IPS DF 19.7 (cell line): ENCODE measurements around the gene OLIG3.

ENCODE experiments used
- DNase-seq: peaks from one replicate; pipeline ENCODE4 v3.0.0-alpha.2; 2013; ENCODE audit warnings: low read depth, low spot score

The OLIG3 gene

DNA sequence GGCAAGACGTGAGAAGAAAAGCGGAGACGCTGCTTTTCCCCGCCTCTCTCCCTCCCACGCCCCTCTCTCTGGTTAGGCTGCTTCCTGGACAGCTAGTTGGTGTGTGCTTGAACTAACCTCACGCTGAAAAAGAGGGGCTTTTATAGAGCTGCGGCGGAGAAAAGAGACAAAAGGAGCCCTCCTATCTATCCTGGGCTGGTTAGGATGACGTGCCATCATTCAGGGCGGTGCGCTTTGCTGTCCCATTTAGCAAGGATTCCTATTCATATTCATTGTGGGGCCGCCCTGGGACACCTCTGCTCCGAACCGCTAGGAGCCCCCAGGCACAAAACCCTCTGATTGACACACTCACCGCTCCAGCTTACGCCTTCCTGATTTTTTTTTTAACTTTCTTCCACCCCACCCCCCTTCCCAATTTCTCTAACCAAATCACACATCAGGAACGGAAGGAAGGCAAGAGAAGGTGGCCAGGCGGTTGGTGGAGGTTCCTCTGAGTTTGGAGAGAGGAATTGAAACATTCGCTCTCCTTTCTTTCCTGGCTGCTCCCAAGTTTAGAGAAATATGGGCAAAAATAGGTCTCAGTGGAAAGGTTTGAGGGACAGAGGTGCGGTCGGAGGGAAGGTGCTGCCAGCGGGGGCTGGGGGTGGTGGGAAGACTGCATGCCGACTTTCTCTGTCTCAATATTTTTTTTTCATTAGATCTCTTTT, at the start of gene OLIG3:
OLIG3 (minus strand) TSS at position 114 of the 707 bp plus-strand sequence. CDS start 224 bp downstream, outside the sequence.
- DNase-seq, result no peak

DNA sequence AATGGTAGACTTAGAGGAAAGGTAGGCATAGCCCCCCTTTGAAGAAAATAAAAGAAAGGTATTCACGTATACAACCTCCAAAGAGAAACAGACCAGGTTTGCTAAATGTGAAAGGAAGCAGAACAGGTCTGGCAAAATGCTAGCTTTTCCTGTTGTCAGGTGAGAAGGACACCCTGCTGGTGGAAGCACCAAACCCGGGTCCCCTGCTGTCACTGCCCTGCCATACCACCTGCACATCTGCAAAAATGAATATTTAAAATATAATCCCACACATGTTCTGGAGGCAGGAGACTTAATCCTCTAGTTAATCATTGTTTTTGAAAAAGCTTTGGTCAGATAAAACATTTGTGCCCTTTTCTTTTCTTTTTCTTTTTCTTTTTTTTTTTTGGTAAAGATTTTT, 48.9 kb upstream of the OLIG3 start:
- DNase-seq, result no peak

DNA sequence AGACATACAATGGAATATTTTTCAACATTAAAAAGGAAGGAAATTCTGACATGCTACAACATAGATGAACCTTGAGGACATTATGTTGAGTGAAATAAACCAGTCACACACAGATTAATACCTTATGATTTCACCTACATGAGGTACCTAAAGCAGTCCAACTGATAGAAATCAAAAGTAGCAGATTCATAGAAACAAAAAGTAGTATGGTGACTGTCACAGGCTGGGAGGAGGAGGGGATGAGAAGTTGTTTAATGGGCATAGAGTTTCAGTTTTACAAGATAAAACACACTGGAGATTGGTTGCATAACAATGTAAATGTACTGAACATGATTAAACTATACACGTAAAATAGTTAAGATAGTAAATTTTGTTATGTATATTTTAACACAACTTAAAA, 48.5 kb upstream of the OLIG3 start:
- DNase-seq, result no peak

DNA sequence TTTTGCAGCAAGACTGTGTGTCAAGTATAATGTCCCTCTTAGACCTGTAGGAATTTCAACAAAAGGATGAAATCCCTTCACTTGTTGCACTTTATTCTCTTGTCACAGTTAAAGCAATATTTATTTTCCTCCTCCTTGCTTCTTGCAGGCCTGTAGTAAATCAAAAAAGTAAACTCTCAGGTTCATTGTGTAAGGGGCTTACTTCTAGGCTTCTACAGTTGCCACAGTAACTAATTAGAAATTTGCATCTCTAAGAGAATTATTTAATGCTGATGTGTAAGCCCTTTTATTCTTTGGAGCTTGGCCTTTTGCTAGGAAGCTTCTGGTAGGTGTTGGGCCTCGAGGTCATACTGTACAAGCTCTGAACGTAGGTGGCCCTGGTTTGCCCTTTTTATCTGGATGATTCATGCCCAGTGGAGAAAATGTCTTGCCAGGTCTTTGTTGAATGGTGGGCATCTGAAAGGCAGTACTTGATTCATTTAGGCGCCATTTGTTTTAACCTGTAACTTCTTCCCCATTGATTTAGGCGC, 47.4 kb upstream of the OLIG3 start:
- DNase-seq, result no peak

DNA sequence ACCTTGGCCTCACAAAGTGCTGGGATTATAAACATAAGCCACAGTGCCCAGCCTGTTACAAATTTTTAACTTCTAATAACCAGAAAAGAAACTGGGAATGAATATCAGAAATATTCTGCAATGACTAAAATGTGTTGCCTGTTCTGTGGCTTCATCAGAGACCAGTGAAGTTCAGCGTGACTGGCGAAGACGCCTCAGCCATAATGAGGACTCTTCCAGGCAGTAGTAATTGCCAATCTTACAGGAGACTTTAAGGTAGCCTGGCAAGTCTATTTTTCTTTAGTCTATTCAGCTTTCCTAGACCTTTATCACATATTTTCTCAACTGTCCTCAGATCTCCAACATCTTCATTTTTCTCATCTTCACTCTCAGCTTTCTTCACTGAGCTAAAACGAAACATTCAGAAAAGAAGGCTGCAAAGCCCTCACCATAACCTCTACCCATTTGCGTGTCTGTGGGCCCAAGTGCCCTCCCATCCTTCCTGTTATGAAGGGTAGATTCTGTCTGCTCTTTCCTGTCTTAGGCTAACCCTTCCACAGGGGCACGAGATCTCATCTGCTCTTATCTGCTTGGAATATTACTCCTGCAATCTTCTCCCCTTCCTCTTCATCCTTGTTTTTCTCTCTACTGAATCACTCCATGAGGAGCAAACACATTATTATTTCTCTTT, 42.0 kb upstream of the OLIG3 start:
- no peak for DNase-seq

DNA sequence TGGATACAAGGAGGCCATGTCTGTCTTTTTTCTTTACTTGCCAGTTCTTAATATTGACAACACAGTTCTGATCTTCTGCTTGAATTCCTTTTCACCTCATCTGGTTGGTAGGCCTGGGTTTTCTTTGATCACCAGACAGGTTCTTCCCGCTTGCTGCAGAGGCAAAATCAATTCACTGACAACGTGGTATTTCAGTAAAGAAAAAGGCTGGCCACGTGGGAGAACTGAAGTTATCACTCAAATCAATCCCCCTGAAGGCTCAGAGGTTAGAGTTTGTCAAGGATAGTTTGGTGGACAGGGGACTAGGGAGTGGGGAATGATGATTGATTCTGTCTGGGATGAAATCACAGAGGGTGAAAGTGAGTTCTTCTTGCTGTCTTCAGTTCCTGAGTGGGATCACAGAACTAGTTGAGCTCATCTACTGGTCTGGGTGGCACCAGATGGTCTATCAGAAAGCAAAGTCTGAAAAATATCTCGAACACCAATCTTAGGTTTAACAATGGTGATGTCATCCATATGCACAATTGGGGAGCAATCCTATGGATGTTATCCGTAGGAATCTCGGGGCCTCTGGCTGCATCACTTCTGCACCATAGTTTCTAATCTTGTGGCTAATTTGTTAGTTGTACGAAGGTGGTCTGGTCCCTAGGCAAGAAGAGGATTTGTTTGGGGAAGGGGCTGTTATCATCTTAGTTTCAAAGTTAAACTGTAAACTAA, 37.3 kb upstream of the OLIG3 start:
- DNase-seq, result no peak

DNA sequence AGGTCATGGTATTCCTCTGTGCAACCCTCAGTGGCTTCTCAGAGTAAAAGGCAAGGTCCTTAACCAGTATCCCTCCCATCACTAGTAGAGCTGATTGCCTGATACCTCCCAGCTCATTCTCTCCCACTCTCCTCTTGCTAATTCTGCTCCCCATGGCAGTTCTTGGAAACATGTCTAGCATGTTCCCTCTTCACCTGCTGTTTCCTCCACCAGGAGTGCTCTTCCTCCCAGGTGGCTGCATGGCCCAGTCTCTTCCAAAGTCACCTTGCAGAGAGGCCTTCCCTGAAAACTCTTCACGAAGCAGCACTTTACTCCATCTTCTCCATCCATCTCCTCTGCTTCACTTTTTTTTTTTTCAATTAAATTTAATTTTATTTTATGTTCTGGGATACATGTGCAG, 36.2 kb upstream of the OLIG3 start:
- DNase-seq, result no peak

DNA sequence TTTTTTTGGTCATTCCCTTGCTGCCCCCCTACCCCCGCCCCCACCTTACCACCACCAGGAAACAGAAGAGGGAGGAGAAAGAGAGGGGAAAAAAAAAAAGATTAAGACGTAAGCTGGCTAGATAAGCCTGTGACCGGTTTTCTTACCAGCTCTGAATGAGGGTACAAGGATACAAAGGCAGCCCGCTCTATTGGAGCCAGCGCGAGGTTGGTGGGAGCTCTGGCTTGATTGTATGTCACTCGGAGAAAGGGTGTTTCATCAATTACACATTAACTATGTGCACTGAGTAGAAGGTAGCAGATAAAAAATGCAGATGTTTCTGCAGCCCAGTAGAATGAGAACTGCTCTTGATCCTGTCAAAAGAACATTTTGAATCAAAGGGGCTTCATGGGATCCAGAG, 28.6 kb upstream of the OLIG3 start:
- DNase-seq, result no peak

DNA sequence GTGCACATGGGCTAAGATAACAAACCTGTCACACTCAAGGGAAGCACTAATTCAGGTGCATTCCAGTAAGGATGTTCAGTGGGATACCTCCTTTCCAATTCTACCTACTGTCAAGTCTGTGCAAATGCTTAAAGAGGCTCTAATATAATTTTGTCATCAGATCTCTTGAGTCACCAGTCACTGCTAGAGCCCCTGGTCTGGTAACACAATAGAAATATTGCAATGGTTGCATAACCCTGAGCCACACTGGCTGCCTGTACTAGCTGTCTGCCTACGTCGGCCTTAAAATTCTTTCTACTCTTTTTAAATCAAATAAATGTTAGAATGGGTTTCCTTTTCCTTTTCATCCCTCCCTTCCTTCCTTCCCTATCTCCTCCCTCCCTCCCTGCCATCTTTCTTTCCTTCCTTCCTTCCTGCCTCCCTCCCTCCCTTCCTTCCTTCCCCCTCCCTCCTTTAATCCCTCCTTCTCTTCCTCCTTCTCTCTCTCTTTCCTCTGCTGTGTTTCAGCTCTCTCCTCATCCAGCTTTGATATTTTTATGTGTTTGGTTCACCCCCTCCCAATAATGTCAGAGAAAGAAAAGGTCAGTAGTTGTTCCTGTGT, 28.1 kb upstream of the OLIG3 start:
- no peak for DNase-seq

DNA sequence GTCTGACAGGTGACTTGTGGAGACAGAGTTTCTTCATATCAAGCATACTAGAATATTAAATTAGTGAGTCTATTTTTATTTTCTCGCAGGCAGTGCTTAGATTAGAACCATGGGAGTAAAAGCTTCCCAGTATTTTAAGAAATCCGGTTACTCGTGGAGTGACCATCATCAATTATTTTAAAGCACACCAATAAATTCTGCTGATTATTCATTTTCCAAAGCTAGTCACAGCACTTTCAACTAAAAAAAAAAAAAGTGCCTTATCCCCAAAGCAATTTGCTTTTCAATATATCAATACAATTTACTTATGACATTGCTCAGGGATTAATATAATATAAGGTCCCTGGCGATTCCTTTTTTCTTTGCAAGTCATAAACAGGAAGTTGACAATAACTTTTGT, 26.3 kb upstream of the OLIG3 start:
- DNase-seq, result no peak

DNA sequence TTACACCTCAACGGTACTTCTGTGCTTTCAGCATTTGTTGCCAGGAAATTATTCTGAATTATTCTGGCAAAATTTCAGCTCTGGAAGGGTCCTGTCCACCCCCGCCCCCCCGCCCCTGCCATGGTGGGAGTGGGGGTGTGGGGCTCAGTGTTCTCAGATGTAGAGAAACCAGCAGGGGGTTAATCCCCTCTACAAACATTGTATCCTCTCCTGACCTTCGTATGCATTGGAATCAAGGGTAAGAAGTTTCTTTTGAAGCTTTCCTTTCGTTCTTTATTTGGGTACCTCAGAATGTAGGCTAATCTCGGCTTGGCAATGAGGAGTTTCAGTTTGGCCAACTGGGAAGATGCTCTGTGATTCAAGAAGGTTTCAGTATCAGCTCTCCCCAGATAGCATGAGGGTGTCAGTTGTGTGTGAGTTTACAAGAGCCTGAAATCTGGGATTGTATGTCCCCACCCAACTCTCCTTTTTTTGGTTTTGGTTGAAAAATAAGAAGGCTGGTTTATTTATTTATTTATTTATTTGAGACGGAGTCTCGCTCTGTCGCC, 25.5 kb upstream of the OLIG3 start:
- no peak for DNase-seq

DNA sequence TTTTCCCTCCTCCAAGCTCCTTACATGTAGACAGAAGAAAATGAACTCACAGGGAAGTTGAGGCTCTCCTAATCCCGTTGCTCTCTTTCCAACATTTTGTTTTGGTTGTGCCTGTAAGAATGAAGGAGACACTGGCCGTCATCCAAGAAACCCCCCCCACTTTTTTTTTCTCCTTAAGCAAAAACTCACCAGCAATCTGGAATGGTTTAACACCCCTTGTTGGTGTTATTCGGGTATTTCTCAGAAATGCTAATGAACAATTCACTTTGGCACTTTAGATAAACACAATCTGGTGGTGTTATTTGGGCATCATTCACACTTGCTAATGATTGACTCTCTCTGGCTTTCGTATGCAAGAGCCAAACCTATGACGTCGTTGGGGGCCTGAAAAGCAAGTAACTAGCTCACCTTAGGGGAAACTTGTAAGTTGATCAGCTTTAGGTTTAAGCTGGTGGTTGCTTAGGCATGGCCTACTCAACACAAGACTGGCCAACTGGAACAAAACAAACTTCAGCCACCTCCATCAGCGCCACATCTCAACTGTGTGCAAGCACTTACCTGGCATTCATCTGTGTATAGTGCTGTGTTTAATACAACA, 24.3 kb upstream of the OLIG3 start:
- no peak for DNase-seq

DNA sequence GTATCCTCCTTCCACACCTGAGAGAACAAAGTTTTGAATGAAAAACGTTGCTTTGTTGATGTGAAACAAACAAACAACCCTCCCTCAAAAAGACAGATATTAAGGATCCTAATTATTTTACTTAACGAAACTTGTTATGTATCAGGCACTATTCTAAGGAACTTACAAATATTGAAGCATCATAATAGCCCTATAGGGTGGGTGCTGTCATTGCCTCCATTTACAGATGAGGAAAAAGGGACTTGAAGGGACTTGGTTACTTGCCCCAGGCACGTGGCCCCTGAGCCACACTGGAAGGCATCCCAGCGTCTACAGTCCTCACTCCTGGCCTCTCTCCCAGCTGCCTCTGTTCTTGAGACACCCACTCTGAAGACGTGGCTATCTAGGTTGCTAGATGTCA, 20.2 kb upstream of the OLIG3 start:
- DNase-seq, result no peak

DNA sequence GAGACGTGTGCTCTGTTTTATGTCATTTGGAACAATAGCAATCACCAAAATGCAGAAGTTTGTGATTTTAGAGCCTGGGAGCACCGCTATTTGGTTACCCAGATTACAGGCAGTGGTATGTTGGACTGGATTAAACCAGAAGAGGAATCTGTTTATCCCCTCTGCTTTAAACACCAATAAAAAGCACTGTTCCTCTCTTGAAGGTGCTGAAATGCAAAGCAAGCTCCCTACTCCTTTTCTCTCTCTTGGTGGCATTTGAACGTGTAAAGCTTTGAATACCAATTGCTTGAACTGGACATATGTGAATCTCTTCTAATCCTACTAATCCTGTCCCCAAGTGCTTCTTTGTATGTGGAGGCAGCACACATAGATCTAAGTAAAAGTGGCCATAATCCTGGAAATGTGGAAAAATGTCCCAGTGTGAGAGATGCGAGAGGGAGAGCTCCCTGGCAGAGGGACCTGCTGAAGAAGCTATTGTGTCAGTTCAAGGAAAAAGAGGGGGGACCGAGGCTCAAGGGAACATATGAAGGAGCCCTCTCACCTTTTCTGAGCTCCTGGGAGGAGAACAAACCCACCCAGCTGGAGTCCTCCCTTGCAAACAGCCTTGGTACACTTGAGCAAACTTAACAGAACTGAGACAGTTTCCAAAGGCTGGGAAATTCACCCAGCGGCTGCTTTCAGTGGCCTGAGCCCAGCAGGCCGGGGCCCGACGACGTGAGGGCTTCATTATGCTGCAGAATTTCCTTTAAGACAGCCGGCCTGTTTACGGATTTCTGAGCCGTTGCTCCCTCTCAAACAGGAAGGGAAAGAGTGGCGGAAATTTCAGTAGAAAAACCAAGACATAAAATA, 18.8 kb upstream of the OLIG3 start:
- no peak for DNase-seq

DNA sequence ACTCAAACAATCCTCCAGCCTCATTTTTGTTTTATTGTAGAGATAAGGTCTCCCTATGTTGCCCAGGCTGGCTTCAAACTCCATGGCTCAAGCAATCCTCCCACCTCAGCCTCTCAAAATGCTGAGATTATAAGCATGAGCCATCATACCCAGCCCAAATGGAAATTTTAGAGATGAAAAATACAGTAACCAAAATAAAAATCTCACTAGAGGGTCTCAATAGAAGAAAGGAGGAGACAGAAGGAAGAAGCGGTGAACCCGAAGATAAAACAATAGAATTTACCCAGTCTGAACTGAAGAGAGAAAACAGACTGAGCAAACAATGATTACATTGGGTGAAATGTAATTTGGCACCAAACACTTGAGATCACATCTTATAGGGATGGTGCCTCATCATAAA, 16.7 kb upstream of the OLIG3 start:
- DNase-seq, result no peak

DNA sequence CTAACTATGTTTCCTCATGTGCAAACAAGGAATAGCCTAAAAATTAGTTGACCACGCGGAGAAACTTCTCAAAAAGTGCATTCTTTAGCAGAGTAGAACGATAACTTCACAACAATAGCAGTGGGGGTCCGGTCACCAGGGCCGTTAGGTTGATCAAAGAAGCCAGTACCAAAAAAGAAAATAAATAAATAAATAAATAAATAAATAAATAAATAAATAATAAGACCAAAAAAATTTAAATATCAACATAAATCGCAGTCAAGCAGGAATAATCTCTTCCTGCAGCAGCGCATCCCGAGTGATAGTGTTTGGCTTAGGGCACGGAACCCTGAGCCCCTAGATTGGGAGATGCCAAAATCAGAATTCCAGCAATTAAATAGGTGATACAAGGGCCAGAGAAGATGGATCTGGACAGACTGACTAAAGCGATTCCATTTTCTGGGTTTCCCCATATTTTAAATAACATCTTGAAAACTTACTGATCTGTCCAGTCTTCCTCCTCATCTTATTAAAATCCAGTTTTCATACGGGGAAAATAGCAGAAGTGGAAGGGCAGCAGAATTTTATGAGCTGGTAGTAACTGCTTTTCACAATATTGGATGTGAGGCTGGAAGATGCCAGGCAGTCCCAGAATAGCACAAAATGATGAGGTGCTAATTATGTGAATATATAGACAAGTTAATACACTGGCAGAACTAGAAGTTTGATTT, 4.4 kb upstream of the OLIG3 start:
- no peak for DNase-seq

DNA sequence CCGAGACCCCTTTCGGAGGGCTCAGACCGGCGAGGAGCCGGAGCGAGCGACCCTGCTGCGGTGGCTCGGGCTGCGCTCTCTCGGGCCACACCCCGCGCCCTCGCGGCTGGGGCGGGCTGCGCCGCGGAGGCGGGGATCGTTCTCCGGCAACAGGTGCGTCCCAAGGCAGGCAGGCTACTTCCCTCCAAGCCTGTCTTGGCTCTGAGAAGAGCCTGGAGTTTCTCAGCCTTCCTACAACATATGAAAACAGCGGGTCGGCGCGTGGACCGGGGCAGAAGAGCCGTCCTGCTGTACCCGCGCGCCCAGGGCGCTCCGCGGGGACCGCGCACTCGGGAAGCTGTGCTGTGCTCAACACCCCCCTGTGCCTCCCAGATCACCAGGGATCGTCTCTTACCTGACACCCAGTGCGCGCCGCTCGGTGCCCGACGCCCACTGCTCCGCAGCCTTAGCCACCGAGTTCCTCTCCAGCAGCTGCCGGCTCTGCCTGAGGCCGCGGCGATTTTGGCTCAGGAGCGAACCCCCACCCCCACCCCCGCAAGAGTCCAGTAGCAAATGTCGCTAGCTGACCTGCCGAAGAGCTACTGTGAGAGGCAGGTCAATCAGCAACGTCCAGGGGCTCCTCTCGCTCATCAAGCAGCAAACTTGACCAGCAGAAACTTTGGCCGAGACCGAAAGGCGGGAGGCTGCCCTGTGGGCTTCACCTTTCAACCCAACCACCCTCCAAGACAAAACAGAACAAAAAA, 3.7 kb upstream of the OLIG3 start:
- DNase-seq, result no peak

DNA sequence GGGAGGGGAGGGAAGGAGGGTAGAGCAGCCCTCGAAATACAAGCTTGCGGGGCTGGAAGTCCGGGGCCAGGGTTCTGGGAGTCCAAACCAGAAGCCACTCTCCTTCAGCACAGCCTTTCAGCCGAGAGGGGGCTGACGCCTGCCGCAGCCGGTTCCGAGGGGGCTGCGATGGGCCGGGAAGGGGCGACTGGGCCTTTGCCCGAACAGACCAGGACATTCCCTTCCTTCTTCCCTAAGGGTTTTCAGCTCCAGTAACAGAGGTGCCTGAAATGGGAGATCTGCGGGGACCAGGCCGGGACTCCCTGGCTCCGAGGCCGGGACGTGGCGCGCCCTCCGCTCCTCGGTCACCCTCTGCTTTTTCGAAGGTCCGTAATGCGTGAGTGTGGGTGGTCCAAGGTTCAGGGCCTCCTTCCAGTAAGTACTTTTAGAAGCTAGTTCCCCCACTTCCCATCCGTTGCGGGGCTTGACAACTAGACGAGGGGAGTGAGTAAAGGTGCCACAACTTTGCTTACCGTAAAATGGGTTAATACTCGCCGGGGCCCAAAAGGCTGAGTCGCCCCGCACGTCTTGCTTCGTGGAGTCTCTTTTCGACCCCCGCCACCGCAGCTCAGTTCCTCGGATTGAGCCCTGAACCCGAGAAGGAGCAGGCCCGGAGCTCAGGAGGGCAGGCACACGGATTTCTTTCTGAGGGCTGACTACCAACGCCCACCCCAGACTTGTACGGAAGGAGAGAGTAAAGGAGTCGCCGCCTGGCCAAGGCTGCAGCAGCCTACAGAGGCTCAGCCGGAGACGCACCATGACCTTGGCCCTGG, 2.9 kb upstream of the OLIG3 start:
- no peak for DNase-seq
